K562 (cell line): ENCODE results near the gene KIAA1614. TPM values are rescaled to one million over a fixed set of nuclear protein-coding genes. Genes with fewer than 3 reads are reported as not detected.

Experiments
- ATAC-seq: fragments of 200-7000 bp; cut with Tn5 transposase; 3 replicates; pipeline ENCODE4 v1.9.1; 2020; ENCODE audit warnings: moderate library complexity
- BruUV-seq: library from RNA; stranded (reverse); fragments of 400-500 nt; replicated peaks from 2 replicates; lab custom pipeline; 2021; lab: Mats Ljungman, UMichigan
- CTCF ChIA-PET: fragments of 300-600 bp; formaldehyde crosslinking; extraction: SDS; loops from one replicate; lab custom pipeline; 2021; ENCODE audit warnings: low intra/inter-chr PET ratio; lab: Yijun Ruan, JAX
- POLR2A ChIA-PET: fragments of 300-600, 350-650 bp; sonication (Branson Sonifier 250); formaldehyde crosslinking; extraction: SDS; loops from one replicate; lab custom pipeline; 2021; ENCODE audit warnings: antibody characterized with exemption, inconsistent platforms; lab: Yijun Ruan, JAX
- DNase-seq, 4 experiments: peaks; one replicate each; pipeline versions ENCODE4 v3.0.0 to v3.0.0-alpha.2; 2011 to 2018; ENCODE audit warnings: low spot score in 3 of 4, mixed read lengths in 3 of 4; ENCODE audit errors: extremely low read depth in 1 of 4
- FAIRE-seq: peaks from 2 replicates; lab custom pipeline; 2011; peaks lifted over from hg19 to GRCh38; lab: Jason Lieb, UNC
- H2AFZ ChIP-seq: 2 replicates; pipeline ENCODE4 v1.6.0; 2011; ENCODE audit warnings: low read depth, low read length, control low read depth, inconsistent platforms
- H3K27ac ChIP-seq: fragments of 200-600 bp; 3 replicates; pipeline ENCODE4 v1.8.0; 2011; ENCODE audit warnings: low read depth, mild to moderate bottlenecking, control low read depth, inconsistent platforms, low read length, moderate library complexity, mixed read lengths; ENCODE audit errors: extremely low read depth
- H3K27me3 ChIP-seq, 2 experiments: fragments of 300-600 bp in 1 of 2; 2 replicates in 1 of 2; 3 replicates in 1 of 2; pipeline versions ENCODE4 v1.6.0 to v1.8.0; 2011; ENCODE audit warnings: inconsistent platforms in 2 of 2, low read length in 2 of 2, mild to moderate bottlenecking in 1 of 2, mixed read lengths in 1 of 2, moderate library complexity in 1 of 2; ENCODE audit not compliant: control insufficient read depth in 2 of 2, insufficient read depth in 2 of 2
- H3K36me3 ChIP-seq: fragments of 300-600 bp; 3 replicates; pipeline ENCODE4 v1.8.0; 2011; ENCODE audit warnings: mild to moderate bottlenecking, low read length, inconsistent platforms; ENCODE audit not compliant: control insufficient read depth, insufficient read depth
- H3K4me1 ChIP-seq, 2 experiments: fragments of 200-600 bp in 1 of 2; replicated peaks in 1 of 2; 2 replicates in 1 of 2; 3 replicates in 1 of 2; pipeline versions ENCODE4 v1.5.1 to v1.8.0; 2011; ENCODE audit warnings: inconsistent platforms in 2 of 2, low read length in 2 of 2, mild to moderate bottlenecking in 1 of 2, mixed read lengths in 1 of 2, moderate library complexity in 1 of 2; ENCODE audit not compliant: control insufficient read depth in 2 of 2, insufficient read depth in 2 of 2
- H3K4me2 ChIP-seq: 2 replicates; pipeline ENCODE4 v1.6.1; 2011; ENCODE audit warnings: low read length, control low read depth, inconsistent platforms, mixed read lengths; ENCODE audit not compliant: insufficient read depth
- H3K4me3 ChIP-seq: fragments of 200-600 bp; sonication (generic), shearing (Covaris generic); 2 replicates; pipeline ENCODE4 v1.5.1; 2016; ENCODE audit warnings: control low read depth, inconsistent platforms
- H3K79me2 ChIP-seq: fragments of 200-600 bp; 3 replicates; pipeline ENCODE4 v1.8.0; 2011; ENCODE audit warnings: low read length, inconsistent platforms; ENCODE audit not compliant: control insufficient read depth, insufficient read depth
- H3K9ac ChIP-seq, 2 experiments: 2 replicates each; pipeline versions ENCODE4 v1.6.0 to v1.6.1; 2011; ENCODE audit warnings: low read depth in 2 of 2, low read length in 2 of 2, control low read depth in 1 of 2, inconsistent platforms in 1 of 2, mild to moderate bottlenecking in 1 of 2, mixed read lengths in 1 of 2; ENCODE audit not compliant: insufficient read depth in 1 of 2
- H3K9me1 ChIP-seq: one replicate; pipeline ENCODE4 v1.6.0; 2011; ENCODE audit warnings: inconsistent platforms, mild to moderate bottlenecking, low read length, moderate library complexity; ENCODE audit not compliant: control insufficient read depth, insufficient read depth
- H3K9me3 ChIP-seq: replicated peaks from 2 replicates; pipeline ENCODE4 v1.5.1; 2011; ENCODE audit warnings: low read depth, low read length, inconsistent platforms; ENCODE audit not compliant: control insufficient read depth, insufficient read depth
- H4K20me1 ChIP-seq: replicated peaks from 2 replicates; pipeline ENCODE4 v1.6.1; 2011; ENCODE audit warnings: low read length, inconsistent platforms, mixed read lengths; ENCODE audit not compliant: control insufficient read depth, insufficient read depth
- HDAC3 ChIP-seq: fragments of 450-650 bp; IDR thresholded peaks from 2 replicates; pipeline ENCODE4 v1.6.1; 2018; ENCODE audit warnings: borderline replicate concordance, mild to moderate bottlenecking, moderate library complexity; ENCODE audit not compliant: partially characterized antibody
- KAT2B ChIP-seq: IDR thresholded peaks from one replicate; pipeline ENCODE4 v1.6.1; 2012; ENCODE audit warnings: low read depth, mild to moderate bottlenecking, control low read depth, inconsistent platforms, low read length, moderate library complexity
- MCM3 ChIP-seq: fragments of 450-650 bp; IDR thresholded peaks from 2 replicates; pipeline ENCODE4 v1.6.1; 2016
- SIN3B ChIP-seq: fragments of 450-650 bp; IDR thresholded peaks from 2 replicates; pipeline ENCODE4 v1.6.1; 2017; ENCODE audit warnings: low read depth, mild to moderate bottlenecking, moderate library complexity
- SNIP1 ChIP-seq: fragments of 450-650 bp; IDR thresholded peaks from 2 replicates; pipeline ENCODE4 v1.7.1; 2017; ENCODE audit warnings: low read depth, mild to moderate bottlenecking
- TRIM24 ChIP-seq, 2 experiments: fragments of 450-650 bp; IDR thresholded peaks; 2 replicates each; pipeline ENCODE4 v1.6.1; 2016
- ZFP36 ChIP-seq: fragments of 150-350 bp; IDR thresholded peaks from 2 replicates; pipeline ENCODE4 v1.6.1; 2018; ENCODE audit warnings: low read length, low read depth; ENCODE audit not compliant: partially characterized antibody
- ZNF561 ChIP-seq: fragments of 450-650 bp; formaldehyde crosslinking; conservative IDR thresholded peaks from 2 replicates; pipeline ENCODE4 v1.4.0; 2020; ENCODE audit warnings: mild to moderate bottlenecking, moderate library complexity
- WGBS: fragments of 100-300 bp; shearing (Covaris generic); methylation state at CpG from one replicate; pipeline ENCODE4 v1.1.6; 2016; ENCODE audit warnings: low coverage, mixed read lengths; ENCODE audit not compliant: insufficient coverage; ENCODE audit errors: missing lambda C conversion rate; 5-methylcytosine and 5-hydroxymethylcytosine counted together
- in situ Hi-C: fragments of 300-500 bp; cut with MboI; formaldehyde crosslinking; loops from 4 replicates; pipeline ENCODE4 v1.15.0; 2018; ENCODE audit warnings: inconsistent platforms, mixed read lengths
- intact Hi-C: fragments of 100-400 bp; cut with micrococcal nuclease; formaldehyde crosslinking; loops from 2 replicates; pipeline ENCODE4 v1.14.2; 2022
- polyA plus RNA-seq, 8 experiments: library from polyadenylated mRNA; depleted of rRNA in 4 of 8; stranded (reverse) in 5 of 8; unstranded in 3 of 8; fragments of >200 nt; fragmentation: Nextera tagmentation in 2 of 8; fragmentation: Illumina TruSeq in 1 of 8; extraction: Ambion mirVana in 2 of 8; extraction: Trizol in 1 of 8; gene quantifications; 2 replicates each; pipeline versions ENCODE4 v1.2.1 to v1.2.3, GENCODE V29; 2011 to 2014; ENCODE audit warnings: inconsistent platforms in 1 of 8, missing spikeins in 1 of 8
- total RNA-seq, 7 experiments: library from RNA; depleted of rRNA in 6 of 7; stranded (reverse); fragments of >200 nt in 6 of 7; fragmentation: Illumina TruSeq in 2 of 7; extraction: Trizol in 2 of 7; gene quantifications; 2 replicates each; pipeline versions ENCODE4 v1.2.1 to v1.2.3, GENCODE V29; 2011 to 2021; ENCODE audit warnings: low replicate concordance in 1 of 7
- TF ChIP-seq, protein P1 (sequence below): sonication (generic); formaldehyde crosslinking; IDR thresholded peaks from 2 replicates; pipeline ENCODE4 v1.4.0; 2020; ENCODE audit warnings: mild to moderate bottlenecking, missing genetic modification reagents
- TF ChIP-seq, protein P2 (sequence below): fragments of 450-650 bp; IDR thresholded peaks from 2 replicates; pipeline ENCODE4 v1.6.1; 2016; ENCODE audit warnings: low read depth, mild to moderate bottlenecking, moderate library complexity

Gene KIAA1614
- total and polyA plus RNA-seq, 9 of the 15 experiments (the other 6 are each of a cell fraction or from before 2014, with no cell fraction given) = 0.01 to 1.1 (median 0.15) TPM; not detected in 1

DNA sequence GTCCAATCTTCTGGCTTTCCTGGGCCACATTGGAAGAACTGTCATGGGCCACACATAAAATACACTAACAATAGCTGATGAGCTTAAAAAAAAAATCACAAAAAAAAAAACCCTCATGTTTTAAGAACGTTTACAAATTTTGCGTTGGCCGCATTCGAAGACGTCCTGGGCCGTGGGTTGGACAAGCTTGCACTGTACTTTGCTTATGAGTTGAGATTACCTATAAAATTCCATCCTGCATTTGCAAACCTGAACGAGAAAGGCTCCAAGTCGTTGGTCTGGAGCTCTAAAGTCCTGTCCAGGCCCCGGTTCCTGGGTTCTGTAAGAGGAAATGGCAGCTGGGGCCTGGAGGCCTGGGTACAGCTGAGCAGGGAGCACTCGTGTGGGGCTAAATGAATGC lies 51.4 kb downstream of the KIAA1614 start:
- Histone ChIP-seq H4K20me1 (peaks cover 6% of the 10 kb centered on the region; the same call in 1 of the 2 replicates), H3K4me2 (no peak overlapping the region), H3K9me3 (no peaks in the 10 kb centered on the region), H3K36me3 (peaks cover 12% of the 10 kb centered on the region; the same call in 2 of the 3 replicates), H3K9me1 (no peaks in the 10 kb centered on the region), H3K27ac (no peak overlapping the region), H3K9ac (no peak overlapping the region), H3K4me3 (no peak overlapping the region), H2AFZ (no peak overlapping the region), H3K4me1 (no peaks in the 10 kb centered on the region), H3K27me3 (no peaks in the 10 kb centered on the region), H3K79me2 (no peaks in the 10 kb centered on the region)
- DNase-seq (no peak), FAIRE-seq (no peak), ATAC-seq (no peak)
- no TSS peak for BruUV-seq
- WGBS = 84% methylated on average over 10 of the region's 10 CpGs
- no peak for TF ChIP-seq KAT2B
- no peak for TF ChIP-seq ZFP36
- no peak for TF ChIP-seq ZNF561 (CRISPR knock-in tag)
- no peak for TF ChIP-seq SNIP1
- no peak for TF ChIP-seq TRIM24 (IDR thresholded peaks at IDR 0.05)
- TF ChIP-seq, protein P1, sequence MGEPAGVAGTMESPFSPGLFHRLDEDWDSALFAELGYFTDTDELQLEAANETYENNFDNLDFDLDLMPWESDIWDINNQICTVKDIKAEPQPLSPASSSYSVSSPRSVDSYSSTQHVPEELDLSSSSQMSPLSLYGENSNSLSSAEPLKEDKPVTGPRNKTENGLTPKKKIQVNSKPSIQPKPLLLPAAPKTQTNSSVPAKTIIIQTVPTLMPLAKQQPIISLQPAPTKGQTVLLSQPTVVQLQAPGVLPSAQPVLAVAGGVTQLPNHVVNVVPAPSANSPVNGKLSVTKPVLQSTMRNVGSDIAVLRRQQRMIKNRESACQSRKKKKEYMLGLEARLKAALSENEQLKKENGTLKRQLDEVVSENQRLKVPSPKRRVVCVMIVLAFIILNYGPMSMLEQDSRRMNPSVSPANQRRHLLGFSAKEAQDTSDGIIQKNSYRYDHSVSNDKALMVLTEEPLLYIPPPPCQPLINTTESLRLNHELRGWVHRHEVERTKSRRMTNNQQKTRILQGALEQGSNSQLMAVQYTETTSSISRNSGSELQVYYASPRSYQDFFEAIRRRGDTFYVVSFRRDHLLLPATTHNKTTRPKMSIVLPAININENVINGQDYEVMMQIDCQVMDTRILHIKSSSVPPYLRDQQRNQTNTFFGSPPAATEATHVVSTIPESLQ (CRISPR knock-in tag) = no peak
- TF ChIP-seq MCM3 = no peak
- TF ChIP-seq SIN3B = no peak
- TF ChIP-seq HDAC3 = no peak
- TF ChIP-seq, protein P2, sequence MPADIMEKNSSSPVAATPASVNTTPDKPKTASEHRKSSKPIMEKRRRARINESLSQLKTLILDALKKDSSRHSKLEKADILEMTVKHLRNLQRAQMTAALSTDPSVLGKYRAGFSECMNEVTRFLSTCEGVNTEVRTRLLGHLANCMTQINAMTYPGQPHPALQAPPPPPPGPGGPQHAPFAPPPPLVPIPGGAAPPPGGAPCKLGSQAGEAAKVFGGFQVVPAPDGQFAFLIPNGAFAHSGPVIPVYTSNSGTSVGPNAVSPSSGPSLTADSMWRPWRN = no peak
- in situ Hi-C loops = no loop called here
- POLR2A ChIA-PET = interaction anchor here (1.3 kb wide), 1 partner anchor 740 kb away, joined by 3 read pairs; no protein-coding TSS in a partner anchor
- intact Hi-C loops = no loop called here
- CTCF ChIA-PET = no interaction called here
